WTC11 (cell line): ENCODE data around the gene PTPRN. TPM values are rescaled to one million over a fixed set of nuclear protein-coding genes. Genes with fewer than 3 reads are reported as not detected.
A peak's percentile ranks its signal among the peaks of the same experiment; 100 is the strongest.

Source experiments
- ATAC-seq: fragments of 200-7000 bp; cut with Tn5 transposase; 2 replicates; pipeline ENCODE4 v1.10.0; 2021; ENCODE audit warnings: mild to moderate bottlenecking, moderate library complexity
- CTCF ChIA-PET: fragments of 300-600 bp; sonication (Branson Sonifier 250); formaldehyde crosslinking; loops from one replicate; lab custom pipeline; 2021; ENCODE audit warnings: antibody characterized with exemption; lab: Charles Lee
- POLR2A ChIA-PET: fragments of 350-600 bp; sonication (Branson Sonifier 250); formaldehyde crosslinking; loops from one replicate; lab custom pipeline; 2021; ENCODE audit warnings: antibody characterized with exemption; lab: Charles Lee
- DNase-seq: peaks from one replicate; pipeline ENCODE4 v3.0.0; 2021; ENCODE audit warnings: low spot score
- H3K27ac Mint-ChIP-seq: 2 replicates; pipeline ENCODE4 v1.8.0; 2021; ENCODE audit warnings: mixed read lengths
- H3K27me3 Mint-ChIP-seq: 2 replicates; pipeline ENCODE4 v1.8.0; 2021; ENCODE audit warnings: low read depth, mild to moderate bottlenecking, moderate library complexity, mixed read lengths
- H3K36me3 Mint-ChIP-seq: 2 replicates; pipeline ENCODE4 v1.8.0; 2021; ENCODE audit warnings: mixed read lengths
- H3K4me1 Mint-ChIP-seq: 2 replicates; pipeline ENCODE4 v1.8.0; 2022; ENCODE audit warnings: mixed read lengths
- H3K4me3 Mint-ChIP-seq: 2 replicates; pipeline ENCODE4 v1.8.0; 2021; ENCODE audit warnings: mild to moderate bottlenecking, moderate library complexity, mixed read lengths
- H3K9me3 Mint-ChIP-seq: 2 replicates; pipeline ENCODE4 v1.8.0; 2021; ENCODE audit warnings: mixed read lengths
- ETV6 ChIP-seq: sonication (generic); formaldehyde crosslinking; IDR thresholded peaks from 2 replicates; pipeline ENCODE4 v1.8.1; 2022; ENCODE audit warnings: mild to moderate bottlenecking, missing genetic modification reagents
- IRF2 ChIP-seq: sonication (generic); formaldehyde crosslinking; IDR thresholded peaks from 2 replicates; pipeline ENCODE4 v1.8.0; 2022; ENCODE audit warnings: low read depth, missing genetic modification reagents, borderline replicate concordance
- KAT7 ChIP-seq: sonication (generic); formaldehyde crosslinking; IDR thresholded peaks from 2 replicates; pipeline ENCODE4 v1.8.1; 2023; ENCODE audit warnings: missing genetic modification reagents, mild to moderate bottlenecking, borderline replicate concordance
- NFYB ChIP-seq: sonication (generic); formaldehyde crosslinking; conservative IDR thresholded peaks from 2 replicates; pipeline ENCODE4 v1.8.0; 2022; ENCODE audit warnings: low read depth, missing genetic modification reagents
- ZNF396 ChIP-seq: fragments of 250-450 bp; sonication (Bioruptor Pico); IDR thresholded peaks from 2 replicates; pipeline ENCODE4 v1.8.0; 2021; ENCODE audit warnings: mild to moderate bottlenecking, moderate library complexity, borderline replicate concordance
- ZNF671 ChIP-seq: fragments of 250-450 bp; sonication (Bioruptor Pico); IDR thresholded peaks from 2 replicates; pipeline ENCODE4 v1.8.0; 2021; ENCODE audit warnings: mild to moderate bottlenecking
- total RNA-seq: library from RNA; stranded (reverse); gene quantifications from 3 replicates; pipeline ENCODE4 v1.2.3, GENCODE V29; 2021
- TF ChIP-seq, protein P1 (sequence below): sonication (generic); formaldehyde crosslinking; IDR thresholded peaks from 2 replicates; pipeline ENCODE4 v1.8.1; 2023; ENCODE audit warnings: mild to moderate bottlenecking, missing genetic modification reagents
- TF ChIP-seq, protein P2 (sequence below): sonication (generic); formaldehyde crosslinking; IDR thresholded peaks from 2 replicates; pipeline ENCODE4 v1.8.1; 2022; ENCODE audit warnings: low read depth, missing genetic modification reagents, borderline replicate concordance
- TF ChIP-seq, protein P3 (sequence below): sonication (generic); formaldehyde crosslinking; IDR thresholded peaks from 2 replicates; pipeline ENCODE4 v1.8.1; 2023; ENCODE audit warnings: mild to moderate bottlenecking, missing genetic modification reagents, borderline replicate concordance
- TF ChIP-seq, protein P4 (sequence below): sonication (generic); formaldehyde crosslinking; IDR thresholded peaks from 2 replicates; pipeline ENCODE4 v1.8.0; 2022; ENCODE audit warnings: mild to moderate bottlenecking, missing genetic modification reagents
- TF ChIP-seq, protein P5 (sequence below): sonication (generic); formaldehyde crosslinking; IDR thresholded peaks from 2 replicates; pipeline ENCODE4 v1.8.0; 2023; ENCODE audit warnings: mild to moderate bottlenecking, missing genetic modification reagents
- TF ChIP-seq, protein P6 (sequence below): sonication (generic); formaldehyde crosslinking; IDR thresholded peaks from 2 replicates; pipeline ENCODE4 v1.8.1; 2023; ENCODE audit warnings: mild to moderate bottlenecking, missing genetic modification reagents

The PTPRN gene
- total RNA-seq, 1 experiment from 2014 or later: 3.8 TPM

DNA sequence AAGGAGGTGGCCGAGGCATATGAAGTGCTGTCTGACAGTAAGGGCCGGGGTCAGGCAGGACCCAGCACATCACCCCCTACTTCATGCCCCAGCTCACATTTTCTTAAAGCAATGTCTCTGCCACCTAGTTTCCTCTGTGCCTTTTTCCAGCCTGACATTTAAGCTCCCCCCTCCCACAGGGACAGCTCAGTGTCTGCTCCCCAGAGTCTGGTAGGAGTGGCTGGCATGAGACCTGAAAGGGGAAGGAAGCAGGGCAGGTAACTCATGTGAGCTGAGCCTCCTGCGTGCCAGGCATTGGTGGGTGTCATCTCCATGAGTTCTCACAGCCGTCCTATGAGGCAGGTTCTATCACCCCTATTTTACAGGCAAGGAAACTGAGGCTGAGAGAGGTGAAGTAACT is 28.6 kb downstream of the PTPRN start:
- Mint-ChIP-seq H3K9me3 (no peaks in the 10 kb centered on the region), H3K36me3 (peaks cover 8% of the 10 kb centered on the region; the same call in 1 of the 2 replicates), H3K4me1 (peaks cover 28% of the 10 kb centered on the region), H3K4me3 (peak overlapping the region; percentile 88), H3K27me3 (peaks cover 4% of the 10 kb centered on the region; the same call in 1 of the 2 replicates), H3K27ac (no peak overlapping the region)
- TF ChIP-seq, protein P1, sequence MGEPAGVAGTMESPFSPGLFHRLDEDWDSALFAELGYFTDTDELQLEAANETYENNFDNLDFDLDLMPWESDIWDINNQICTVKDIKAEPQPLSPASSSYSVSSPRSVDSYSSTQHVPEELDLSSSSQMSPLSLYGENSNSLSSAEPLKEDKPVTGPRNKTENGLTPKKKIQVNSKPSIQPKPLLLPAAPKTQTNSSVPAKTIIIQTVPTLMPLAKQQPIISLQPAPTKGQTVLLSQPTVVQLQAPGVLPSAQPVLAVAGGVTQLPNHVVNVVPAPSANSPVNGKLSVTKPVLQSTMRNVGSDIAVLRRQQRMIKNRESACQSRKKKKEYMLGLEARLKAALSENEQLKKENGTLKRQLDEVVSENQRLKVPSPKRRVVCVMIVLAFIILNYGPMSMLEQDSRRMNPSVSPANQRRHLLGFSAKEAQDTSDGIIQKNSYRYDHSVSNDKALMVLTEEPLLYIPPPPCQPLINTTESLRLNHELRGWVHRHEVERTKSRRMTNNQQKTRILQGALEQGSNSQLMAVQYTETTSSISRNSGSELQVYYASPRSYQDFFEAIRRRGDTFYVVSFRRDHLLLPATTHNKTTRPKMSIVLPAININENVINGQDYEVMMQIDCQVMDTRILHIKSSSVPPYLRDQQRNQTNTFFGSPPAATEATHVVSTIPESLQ: no peak
- TF ChIP-seq, protein P2, sequence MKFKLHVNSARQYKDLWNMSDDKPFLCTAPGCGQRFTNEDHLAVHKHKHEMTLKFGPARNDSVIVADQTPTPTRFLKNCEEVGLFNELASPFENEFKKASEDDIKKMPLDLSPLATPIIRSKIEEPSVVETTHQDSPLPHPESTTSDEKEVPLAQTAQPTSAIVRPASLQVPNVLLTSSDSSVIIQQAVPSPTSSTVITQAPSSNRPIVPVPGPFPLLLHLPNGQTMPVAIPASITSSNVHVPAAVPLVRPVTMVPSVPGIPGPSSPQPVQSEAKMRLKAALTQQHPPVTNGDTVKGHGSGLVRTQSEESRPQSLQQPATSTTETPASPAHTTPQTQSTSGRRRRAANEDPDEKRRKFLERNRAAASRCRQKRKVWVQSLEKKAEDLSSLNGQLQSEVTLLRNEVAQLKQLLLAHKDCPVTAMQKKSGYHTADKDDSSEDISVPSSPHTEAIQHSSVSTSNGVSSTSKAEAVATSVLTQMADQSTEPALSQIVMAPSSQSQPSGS: no peak
- TF ChIP-seq, protein P3, sequence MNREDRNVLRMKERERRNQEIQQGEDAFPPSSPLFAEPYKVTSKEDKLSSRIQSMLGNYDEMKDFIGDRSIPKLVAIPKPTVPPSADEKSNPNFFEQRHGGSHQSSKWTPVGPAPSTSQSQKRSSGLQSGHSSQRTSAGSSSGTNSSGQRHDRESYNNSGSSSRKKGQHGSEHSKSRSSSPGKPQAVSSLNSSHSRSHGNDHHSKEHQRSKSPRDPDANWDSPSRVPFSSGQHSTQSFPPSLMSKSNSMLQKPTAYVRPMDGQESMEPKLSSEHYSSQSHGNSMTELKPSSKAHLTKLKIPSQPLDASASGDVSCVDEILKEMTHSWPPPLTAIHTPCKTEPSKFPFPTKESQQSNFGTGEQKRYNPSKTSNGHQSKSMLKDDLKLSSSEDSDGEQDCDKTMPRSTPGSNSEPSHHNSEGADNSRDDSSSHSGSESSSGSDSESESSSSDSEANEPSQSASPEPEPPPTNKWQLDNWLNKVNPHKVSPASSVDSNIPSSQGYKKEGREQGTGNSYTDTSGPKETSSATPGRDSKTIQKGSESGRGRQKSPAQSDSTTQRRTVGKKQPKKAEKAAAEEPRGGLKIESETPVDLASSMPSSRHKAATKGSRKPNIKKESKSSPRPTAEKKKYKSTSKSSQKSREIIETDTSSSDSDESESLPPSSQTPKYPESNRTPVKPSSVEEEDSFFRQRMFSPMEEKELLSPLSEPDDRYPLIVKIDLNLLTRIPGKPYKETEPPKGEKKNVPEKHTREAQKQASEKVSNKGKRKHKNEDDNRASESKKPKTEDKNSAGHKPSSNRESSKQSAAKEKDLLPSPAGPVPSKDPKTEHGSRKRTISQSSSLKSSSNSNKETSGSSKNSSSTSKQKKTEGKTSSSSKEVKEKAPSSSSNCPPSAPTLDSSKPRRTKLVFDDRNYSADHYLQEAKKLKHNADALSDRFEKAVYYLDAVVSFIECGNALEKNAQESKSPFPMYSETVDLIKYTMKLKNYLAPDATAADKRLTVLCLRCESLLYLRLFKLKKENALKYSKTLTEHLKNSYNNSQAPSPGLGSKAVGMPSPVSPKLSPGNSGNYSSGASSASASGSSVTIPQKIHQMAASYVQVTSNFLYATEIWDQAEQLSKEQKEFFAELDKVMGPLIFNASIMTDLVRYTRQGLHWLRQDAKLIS: no peak
- TF ChIP-seq ETV6 (CRISPR knock-in tag) (no peak), KAT7 (CRISPR knock-in tag) (no peak), ZNF671 (CRISPR knock-in tag) (no peak), IRF2 (CRISPR knock-in tag) (no peak), NFYB (CRISPR knock-in tag) (no peak), ZNF396 (CRISPR knock-in tag) (no peak)
- TF ChIP-seq, protein P4, sequence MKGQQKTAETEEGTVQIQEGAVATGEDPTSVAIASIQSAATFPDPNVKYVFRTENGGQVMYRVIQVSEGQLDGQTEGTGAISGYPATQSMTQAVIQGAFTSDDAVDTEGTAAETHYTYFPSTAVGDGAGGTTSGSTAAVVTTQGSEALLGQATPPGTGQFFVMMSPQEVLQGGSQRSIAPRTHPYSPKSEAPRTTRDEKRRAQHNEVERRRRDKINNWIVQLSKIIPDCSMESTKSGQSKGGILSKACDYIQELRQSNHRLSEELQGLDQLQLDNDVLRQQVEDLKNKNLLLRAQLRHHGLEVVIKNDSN: no peak
- TF ChIP-seq, protein P5, sequence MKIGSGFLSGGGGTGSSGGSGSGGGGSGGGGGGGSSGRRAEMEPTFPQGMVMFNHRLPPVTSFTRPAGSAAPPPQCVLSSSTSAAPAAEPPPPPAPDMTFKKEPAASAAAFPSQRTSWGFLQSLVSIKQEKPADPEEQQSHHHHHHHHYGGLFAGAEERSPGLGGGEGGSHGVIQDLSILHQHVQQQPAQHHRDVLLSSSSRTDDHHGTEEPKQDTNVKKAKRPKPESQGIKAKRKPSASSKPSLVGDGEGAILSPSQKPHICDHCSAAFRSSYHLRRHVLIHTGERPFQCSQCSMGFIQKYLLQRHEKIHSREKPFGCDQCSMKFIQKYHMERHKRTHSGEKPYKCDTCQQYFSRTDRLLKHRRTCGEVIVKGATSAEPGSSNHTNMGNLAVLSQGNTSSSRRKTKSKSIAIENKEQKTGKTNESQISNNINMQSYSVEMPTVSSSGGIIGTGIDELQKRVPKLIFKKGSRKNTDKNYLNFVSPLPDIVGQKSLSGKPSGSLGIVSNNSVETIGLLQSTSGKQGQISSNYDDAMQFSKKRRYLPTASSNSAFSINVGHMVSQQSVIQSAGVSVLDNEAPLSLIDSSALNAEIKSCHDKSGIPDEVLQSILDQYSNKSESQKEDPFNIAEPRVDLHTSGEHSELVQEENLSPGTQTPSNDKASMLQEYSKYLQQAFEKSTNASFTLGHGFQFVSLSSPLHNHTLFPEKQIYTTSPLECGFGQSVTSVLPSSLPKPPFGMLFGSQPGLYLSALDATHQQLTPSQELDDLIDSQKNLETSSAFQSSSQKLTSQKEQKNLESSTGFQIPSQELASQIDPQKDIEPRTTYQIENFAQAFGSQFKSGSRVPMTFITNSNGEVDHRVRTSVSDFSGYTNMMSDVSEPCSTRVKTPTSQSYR: no peak
- TF ChIP-seq, protein P6, sequence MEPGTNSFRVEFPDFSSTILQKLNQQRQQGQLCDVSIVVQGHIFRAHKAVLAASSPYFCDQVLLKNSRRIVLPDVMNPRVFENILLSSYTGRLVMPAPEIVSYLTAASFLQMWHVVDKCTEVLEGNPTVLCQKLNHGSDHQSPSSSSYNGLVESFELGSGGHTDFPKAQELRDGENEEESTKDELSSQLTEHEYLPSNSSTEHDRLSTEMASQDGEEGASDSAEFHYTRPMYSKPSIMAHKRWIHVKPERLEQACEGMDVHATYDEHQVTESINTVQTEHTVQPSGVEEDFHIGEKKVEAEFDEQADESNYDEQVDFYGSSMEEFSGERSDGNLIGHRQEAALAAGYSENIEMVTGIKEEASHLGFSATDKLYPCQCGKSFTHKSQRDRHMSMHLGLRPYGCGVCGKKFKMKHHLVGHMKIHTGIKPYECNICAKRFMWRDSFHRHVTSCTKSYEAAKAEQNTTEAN (CRISPR knock-in tag): no peak
- no peak for ATAC-seq
- no peak for DNase-seq
- ChIA-PET POLR2A (interaction anchor here (0.6 to 1.5 kb wide), 2 partner anchors 55 to 138 kb away, joined by 3 to 4 read pairs; no protein-coding TSS in a partner anchor), CTCF (interaction anchor here (6.5 kb wide), 1 partner anchor 13 kb away, joined by 158 read pairs; no protein-coding TSS in a partner anchor)
